GM12801 (cell line): Measurements from ENCODE around the gene MUC5B.

Experiments used
- CTCF ChIP-seq: IDR thresholded peaks from one replicate; pipeline ENCODE4 v1.5.1; 2011; ENCODE audit warnings: control low read depth; ENCODE audit not compliant: insufficient read length; ENCODE audit errors: extremely low read depth

Gene MUC5B

GRCh38 chr11:1254086-1254648, 31.3 kb downstream of the MUC5B start:
- no peak for TF ChIP-seq CTCF

- no peak for TF ChIP-seq CTCF
Observed at GRCh38 chr11:1254733-1255132, 31.9 kb downstream of the MUC5B start.

- TF ChIP-seq CTCF: no peak
Observed at GRCh38 chr11:1255151-1255550, 32.3 kb downstream of the MUC5B start.

- TF ChIP-seq CTCF: no peak
Observed at GRCh38 chr11:1256257-1257045, 33.6 kb downstream of the MUC5B start.

GRCh38 chr11:1257366-1257765, 34.5 kb downstream of the MUC5B start:
- TF ChIP-seq CTCF: no peak

GRCh38 chr11:1257916-1258315, 35.0 kb downstream of the MUC5B start:
- no peak for TF ChIP-seq CTCF

GRCh38 chr11:1258401-1259075, 35.7 kb downstream of the MUC5B start:
- no peak for TF ChIP-seq CTCF
